SHP77 treated with DMSO at 0.1 percent for 48 hours (cell line): ENCODE measurements around the gene MDP1.

Experiments used
- DNase-seq: peaks from one replicate; lab custom pipeline; 2025; lab: John Stamatoyannopoulos, UW

The MDP1 gene

DNA sequence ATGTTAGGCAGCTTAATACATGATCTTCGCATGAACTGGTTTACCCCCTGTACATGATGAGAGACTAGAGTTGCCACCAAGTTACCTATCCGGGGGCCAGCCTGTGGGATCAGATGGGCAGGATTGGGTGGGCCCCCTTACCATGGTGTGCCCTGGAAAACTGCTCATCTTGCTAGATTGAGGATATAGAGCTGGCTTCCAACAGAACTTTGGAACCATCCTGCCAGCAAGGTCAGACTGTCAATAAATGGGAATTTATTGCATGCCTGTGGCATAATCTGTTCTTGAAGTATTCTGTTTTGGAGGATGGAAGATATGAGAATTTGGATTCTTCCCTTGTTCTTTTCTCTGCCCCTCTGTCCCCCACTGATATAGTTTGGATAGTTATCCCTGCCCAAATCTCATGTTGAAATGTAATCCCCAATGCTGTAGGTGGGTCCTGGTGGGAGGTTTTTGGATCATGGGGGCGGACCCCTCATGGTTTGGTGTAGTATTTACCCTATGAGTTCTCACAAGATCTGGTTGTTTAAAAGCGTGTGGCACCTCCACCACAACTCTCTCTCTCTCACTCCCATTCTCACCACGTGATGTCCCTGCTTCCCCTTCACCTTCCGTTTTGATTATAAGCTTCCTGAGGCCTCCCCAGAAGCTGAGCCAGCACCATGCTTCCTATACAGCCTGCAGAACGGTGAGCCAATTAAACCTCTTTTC, 16.9 kb downstream of the MDP1 start:
- DNase-seq = no peak

DNA sequence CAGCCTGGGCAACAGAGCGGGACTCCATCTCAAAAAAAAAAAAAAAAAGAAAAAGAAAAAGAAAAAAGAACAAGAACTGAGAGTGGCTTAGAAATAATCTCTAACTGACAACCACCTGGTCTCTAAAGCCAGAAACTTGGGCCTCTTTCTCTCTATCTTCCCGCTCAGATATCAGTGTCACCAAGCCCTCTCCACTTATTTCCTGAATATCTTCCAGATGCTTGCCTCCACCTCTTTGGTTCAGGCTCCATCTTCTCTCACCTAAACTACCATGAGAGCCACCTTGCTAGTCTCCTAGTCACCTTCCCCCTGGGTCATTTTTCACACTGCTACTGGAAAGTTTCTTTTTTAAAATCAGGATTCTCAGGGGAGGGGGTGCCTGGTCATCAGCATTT, 18.8 kb downstream of the MDP1 start:
- DNase-seq = no peak

DNA sequence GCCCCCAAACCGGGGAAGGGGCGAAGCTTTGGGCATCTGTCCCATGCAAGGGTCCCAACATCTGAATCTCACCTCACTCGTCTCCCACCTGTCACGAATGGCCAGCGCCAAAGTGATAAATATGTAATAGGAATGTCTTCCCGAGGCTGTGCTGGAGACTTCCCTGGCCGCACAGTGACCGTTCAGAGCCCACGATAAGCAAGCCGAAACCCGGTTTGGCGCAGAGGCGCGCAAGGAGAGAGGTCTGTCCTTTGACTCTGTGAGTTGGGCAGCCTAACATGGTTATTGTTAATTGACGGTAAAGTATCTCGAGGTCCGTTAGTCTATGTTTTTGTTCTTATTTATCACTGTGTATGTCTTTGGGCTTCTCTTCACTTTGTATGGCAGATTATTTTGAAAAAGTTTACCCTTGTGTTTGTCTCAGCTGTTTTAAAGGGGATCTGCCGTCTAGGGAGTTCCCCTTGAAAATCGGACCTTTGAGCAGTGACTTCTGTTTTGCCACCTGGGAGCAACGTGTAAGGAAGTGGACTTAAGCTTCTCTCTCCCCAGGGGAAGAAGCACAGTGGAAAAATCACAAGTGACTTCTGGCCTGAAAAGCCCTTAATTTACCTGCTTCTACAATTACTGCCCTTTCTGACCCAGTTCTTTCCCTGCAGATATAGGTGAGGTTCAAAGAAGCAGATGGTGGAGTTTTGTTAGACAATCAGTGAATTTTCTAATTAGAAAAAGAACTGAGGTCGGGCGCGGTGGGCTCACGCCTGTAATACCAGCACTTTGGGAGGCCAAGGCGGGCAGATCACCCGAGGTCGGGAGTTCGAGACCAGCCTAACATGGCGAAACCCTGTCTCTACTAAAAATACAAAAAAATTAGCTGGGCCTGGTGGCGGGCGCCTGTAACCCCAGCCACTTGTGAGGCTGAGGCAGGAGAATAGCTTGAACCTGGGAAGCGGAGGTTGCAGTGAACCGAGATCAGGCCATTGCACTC, 19.5 kb downstream of the MDP1 start:
- DNase-seq = peak; percentile 29

DNA sequence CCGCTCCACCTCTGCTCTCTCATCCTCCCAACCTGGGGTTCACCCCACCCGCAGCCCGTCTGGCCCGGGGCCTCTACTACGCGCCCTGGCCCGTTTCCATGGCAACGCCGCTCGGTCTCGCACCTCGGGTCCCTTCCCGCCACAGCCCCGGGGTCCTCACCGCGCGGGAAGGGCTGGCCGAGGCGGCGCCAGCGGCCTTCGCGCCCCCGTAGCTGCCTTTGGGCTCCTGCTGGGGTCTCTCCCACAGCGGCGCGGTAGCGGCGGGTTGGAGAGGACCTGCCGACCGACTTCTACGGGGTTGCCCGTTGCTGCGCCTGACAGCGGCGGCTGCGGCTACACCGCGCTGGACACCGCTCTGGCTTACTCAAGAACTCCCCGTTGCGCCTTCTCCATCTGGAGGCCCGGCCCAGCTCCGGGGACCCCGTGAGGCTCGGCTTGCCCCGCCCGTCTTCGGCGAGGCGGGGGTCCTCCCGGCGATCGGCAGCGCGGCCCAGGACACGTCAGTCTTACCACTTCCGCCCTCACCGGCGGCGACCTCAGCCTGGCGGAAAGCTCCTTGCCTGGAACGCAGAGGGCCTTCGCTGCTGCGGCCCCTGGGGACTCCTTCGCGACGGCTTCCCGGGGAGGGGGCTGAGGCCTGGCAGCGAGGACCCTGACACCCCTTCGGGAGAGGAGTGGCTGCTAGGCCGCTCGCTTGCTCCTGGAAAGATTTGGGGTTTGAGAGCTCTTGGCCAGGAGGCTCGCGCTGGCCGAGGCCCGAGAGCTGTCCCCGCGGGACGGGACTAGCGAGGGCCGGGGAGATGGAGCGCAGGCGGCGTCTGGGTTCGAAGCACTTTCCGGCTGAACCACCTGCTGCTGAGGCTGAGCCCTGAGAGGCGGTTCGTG, 20.4 kb downstream of the MDP1 start, which contains the start of gene TM9SF1:
TM9SF1 (minus strand) TSS at position 256 of the 885 bp plus-strand sequence. CDS start 422 bp downstream, outside the sequence.
- DNase-seq = peak; percentile 37

DNA sequence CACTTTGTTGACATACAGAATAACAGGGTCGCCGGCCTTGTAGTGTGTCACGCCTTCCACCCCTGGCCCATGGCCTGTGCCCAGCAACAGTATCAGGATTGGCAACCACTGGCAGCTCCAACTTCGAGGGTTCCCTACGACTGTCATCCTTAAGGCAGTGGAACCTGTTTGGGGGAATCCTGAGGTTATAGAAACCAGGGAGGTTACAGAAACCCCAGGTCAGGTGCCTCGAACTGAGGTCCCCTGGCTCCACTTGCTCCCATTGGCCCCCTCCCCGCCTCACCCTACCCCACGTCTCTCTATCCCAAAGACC, 21.0 kb downstream of the MDP1 start:
- no peak for DNase-seq

DNA sequence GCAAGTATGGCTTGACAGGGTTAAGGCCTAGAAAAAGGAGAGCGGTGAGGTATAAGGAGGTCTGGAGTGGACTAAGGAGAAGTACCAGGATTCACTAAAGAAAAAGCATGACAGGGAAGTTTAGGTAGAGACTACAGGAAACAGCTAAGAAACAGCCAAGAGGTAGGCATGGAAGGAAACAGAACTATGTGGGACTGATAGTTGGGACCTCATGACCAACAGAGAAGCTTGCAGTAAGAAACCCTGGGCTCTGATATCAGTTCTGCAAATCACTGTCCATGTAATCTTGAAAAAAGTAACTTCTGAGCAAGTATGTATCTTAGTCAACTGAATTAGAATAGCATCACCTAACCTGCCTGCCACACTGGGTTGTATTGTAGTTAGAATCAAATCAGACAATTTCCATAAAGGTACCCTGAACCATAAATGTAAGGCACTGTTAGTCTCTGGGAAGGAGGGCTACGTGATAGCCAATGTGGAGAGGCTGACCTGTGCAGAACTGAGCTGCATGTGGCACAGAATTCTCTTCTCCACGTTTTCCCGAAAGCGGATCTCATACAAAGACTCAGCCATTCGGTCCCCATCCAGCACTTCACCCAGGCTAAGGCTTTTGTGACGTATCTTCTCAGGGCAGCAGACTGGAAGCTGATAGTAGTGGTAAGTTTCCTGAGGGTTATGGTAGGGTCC, 21.5 kb downstream of the MDP1 start:
- no peak for DNase-seq

DNA sequence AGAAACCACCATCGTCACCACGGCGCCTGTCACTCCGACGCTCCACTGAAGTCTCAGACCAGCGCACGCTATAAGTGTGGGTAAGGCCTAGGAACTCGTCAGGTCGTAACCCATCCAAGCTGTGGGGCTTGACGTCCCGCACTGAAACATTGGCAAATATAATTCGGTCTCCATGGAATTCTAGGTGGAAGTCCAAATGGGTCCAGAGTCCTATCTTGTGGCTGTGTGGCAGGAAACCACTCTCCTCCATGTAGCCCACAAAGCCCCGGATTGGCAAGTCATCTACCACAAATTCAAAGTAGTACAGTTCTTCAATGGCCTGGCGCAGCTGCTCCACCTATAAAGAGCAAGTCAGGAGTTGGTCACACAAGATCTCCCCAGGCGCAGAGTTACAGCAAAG, 22.9 kb downstream of the MDP1 start:
- no peak for DNase-seq

DNA sequence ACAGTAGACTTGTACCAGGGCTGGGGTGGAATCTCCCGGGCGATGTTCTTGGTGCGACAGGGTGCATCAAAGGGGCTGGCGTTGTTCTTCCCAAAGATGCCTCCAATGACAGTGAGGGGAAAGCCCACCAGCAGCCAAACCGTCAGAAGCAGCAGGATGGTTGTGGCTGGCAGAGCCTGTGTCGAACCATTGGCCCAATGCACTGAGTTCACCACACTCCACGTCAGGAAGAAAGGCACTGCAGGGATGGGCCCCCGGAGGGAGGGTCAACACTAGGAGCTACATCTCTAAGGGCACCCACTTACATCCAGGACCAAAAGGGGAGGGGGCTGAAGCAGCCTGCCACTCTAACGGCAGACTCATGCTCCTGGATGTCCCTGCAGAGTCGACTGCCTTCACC, 25.4 kb downstream of the MDP1 start:
- no peak for DNase-seq

DNA sequence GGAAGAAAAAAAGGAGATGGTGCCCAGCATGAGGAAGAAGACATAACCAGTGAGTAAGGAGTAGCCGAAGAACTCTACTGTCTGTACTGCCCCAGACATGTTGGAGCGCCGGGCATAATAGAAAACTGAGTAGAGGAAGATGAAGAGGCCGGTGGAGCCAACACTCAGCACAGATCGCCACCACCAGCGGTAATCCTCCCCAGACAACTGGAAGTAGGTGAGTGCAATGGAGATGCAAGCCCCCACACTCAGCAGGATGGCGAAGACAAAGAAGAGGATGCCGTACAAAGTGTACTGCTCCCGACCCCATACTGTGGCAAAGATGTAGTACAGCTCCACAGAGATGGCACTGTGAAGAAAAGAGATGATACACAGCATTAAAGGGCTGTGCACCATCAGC, 26.4 kb downstream of the MDP1 start:
- no peak for DNase-seq

DNA sequence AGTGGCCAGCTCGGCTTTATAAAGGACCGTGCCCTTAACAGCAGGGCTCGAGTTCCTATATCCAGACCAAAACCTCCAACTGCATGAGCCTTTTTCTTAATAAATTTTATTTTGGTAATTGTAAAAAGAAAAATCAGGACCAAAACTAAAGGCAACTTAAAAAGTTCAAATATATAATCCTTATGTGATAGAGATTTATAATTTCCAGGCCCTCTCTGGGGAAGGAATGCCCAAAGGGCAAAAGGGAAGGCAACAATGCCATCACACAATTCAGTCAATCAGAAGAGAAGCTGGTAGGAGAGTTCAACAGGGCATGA, 26.8 kb downstream of the MDP1 start:
- DNase-seq = no peak

DNA sequence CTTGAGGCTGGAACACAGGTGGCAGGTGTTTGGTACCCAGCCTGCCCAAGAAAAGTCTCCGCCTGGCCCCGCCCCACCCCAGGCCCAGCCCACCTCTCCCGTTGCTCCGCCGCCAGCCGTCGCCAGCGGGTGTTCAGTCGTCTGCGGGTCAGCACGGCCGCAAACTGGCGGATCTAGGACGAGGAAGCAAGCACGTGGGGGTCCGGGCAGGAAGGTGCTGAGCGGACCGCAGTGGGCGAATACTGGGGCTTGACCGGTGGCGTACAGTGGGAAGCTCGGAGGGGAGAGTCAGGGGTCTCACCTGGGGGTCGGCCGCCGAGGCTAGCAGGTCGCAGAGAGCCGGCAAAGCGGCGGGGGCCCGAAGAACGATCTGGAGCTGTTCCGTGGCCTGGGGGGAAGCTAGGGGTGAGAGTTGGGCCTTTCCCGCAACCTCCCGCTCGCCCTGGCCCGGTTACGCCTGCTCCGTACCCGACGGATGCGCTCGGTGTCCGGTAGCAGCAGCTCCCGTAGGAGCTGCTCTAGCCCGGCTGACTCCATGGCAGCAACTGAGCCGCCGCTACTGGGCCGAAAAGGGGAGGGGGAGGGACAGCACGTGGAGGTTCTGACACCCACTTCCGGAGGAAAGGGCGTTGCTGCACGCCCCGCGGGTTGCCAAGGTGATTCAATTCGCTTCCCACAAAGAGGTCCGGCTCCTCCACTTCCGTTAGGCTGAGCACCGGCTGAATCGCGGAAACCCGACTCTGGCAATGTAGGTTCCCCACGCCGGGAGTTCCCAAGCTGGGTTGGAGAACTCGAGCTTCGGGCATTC, 27.4 kb downstream of the MDP1 start, which contains the start of gene IPO4:
IPO4 (minus strand) TSS at position 566 of the 808 bp plus-strand sequence; CDS start at position 537, 29 bp downstream.
- DNase-seq = peak; percentile 95

DNA sequence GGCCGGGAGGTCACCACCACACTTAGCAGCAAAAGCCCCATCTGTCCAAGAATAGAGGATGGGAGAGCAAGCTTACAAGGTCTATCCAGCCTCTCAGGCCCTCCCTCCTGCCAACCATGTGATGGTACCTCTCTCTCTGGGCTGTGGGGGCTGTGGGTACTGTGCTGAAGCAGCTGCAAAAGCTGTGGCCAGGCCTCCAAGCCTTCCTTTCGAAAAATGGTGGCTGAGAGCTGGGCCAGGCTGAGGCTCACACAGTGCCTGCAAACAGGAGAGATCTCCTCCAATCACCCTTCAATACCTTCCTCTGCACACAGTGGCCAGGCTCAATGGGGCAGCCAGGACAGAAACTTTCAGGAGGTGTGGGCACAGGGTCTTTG, 28.3 kb downstream of the MDP1 start:
- DNase-seq = no peak

DNA sequence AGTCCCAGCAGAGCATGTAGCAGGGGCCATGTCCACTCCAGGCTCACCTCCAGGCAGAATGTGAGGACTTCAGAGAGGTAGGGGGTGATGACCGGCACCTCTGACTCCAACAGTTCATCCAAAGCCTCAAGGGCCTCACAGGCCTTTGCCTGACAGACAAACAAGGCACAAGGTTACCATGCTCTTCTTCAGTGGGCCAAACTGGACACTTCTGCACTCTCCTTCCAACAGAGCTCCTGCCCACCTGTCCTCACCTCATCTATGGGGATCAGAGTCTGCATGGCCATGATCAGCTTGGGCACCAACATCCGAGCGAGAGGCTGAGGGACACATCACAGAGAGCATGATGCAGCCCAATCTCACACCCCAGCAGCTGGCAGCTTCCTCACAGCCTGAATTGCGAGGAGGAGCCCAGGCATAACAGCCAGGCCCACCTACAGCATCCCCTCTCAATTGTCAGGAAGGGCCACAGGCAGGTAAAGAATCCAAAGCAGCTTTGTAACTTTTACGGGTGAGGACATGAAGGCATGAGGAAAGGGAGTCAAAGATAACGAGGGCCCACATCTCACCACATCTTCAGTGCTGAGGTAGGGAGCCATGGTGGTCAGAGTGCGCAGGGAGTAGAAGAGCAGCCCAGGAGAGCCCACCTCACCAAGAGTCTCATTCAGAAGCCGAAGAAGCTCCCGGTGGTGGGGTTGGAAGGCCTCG, 28.9 kb downstream of the MDP1 start:
- DNase-seq = no peak

DNA sequence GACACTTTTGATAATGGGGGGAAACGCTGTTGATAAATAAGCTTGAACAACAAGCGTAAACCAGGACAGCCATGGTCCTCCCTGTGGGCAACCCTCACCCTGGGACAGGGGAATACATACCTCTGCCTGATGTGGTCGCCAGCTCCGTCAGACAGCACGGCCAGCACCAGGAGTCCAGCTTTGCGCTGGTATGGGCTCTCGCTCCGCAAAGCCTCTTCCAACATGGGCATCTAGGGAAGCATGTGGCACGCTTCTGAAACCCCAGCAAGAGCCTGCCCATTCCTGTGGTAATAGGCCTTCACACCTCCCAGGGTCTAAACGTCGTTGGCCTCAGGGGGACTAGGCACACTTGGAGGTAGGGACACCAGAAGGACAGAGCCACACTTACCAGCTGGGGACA, 30.1 kb downstream of the MDP1 start:
- DNase-seq = no peak

DNA sequence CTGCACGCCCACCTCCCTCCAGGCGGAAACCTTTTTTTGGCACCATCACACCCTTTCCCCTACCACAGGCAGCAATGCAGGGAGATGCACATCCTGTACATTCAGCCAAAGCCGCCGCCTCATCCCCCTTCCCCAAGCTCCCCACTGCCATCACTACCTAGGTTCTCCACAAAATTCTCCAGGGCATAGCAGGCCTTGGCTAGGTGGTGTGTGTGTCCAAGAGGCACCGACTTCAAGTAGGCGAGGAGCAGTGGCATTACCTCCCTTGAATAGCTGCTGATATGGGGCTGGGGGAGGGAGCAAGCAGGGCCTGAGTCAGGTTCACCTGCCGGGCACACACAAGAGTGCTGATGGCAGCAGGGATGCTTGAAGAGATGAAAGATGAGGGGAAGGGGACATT, 30.8 kb downstream of the MDP1 start:
- DNase-seq = no peak

DNA sequence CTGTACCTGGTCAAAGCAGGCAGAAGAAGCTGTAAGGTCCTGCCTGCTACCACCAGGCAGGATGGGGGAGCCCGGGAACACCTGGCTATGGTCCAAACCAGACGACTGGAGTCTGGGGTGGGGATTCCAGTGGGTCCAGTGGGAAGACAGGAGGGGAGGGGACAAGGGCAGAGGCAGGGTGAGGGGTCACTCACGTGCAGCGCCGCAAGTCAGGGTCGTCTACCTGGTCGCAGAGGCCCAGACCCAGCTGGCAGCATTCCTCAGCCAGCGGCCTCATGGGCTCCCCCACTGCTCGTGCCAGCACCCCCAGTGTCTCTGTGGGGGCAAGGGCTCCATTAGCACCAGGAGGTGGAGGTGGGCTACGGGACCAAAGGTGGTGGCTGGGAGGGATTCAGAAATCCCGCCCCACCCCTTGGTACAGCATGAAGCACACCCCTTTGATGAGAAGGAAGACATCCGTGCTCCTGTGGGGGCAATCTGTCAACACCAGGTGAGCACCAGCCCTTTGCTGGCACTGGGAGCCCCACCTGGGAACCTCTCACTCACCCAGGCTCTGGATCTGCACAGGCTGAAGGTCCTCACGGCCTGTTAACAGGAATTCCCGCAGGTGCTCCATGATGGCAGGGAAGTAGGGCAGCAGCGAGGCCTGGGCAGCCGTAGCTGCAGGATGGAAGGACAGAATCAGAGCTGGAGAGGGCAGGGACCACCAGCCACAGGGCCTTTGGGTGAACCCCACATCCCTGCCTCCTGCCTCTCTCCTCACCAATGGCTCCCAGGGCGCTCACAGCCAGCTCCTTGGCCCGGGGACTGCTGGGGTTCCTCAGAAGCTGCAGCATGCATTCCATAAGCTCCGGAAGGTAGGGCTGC, 31.5 kb downstream of the MDP1 start:
- no peak for DNase-seq

DNA sequence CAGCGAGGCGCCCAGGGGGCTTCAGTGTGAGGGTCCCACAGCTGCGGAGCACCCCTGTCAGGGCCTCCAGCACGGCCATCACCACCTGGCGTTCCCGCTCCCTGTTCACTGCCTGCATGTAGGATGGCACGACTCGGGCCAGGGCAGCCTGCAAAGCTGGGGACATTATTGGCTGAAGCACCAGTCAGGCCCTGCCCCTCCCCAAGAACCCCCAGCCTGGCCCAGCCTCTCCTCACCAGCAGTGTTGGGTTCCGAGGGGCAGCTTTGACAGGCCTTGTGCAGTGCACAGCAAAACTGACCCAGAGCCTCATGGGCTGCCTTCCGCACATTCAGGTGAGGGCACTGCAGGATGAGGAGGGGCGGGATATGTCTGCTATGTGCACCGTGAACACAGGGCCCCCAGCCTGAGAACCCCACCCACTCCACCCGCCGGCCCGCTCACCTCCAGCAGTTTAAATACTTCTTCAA, 32.8 kb downstream of the MDP1 start:
- no peak for DNase-seq

DNA sequence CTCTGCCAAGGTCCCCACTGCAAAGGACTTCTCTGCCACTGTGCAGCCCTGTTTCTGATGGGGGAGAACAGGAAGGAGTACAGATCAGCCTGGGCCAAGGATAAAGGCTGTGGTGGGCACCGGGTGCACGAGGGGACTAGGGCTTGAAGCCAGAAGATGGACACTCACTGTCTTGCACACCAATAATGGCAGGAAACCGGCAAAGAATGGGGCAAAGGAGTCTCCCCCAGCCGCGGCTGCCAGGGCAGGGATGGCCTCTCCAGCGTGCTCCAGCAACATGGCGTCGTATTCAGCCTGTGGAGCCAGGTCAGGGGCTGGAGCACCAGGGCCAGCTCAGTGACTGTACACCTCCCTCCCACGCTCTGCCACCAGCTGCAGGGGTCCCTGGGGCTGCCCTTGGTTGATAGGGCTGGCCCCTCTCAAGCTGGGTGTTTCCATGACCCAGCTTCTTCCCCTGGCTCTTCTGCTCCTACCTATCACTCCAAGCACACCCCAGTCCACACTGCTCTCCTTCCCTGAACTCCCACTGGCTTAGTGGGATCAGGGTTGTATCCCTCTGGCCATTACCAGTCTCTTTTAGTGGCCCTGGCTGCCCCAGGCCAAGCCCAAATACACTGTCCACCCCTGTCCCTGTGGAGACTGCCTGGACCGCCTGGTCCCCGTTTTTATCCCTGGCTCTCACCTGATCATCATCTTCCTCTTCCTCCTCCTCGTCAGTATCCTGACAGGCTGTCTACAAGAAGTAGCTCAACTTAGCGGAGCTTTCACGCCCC, 33.6 kb downstream of the MDP1 start:
- no peak for DNase-seq
